ENCODE data around the gene AMHR2. TPM values are rescaled to one million over a fixed set of nuclear protein-coding genes. Genes with fewer than 3 reads are reported as not detected.

AMHR2 gene
- polyA plus RNA-seq, 1 donor (not counting 4 experiments of a cell fraction or from before 2014, with no cell fraction given): 0.04 TPM

- Histone ChIP-seq H3K9me3 (ENCODE audit: control insufficient read depth, low read depth, low read length) (no peaks in the 10 kb centered on the region), H3K9me1 (ENCODE audit: control insufficient read depth, extremely low read depth, insufficient read depth, low read length) (no peaks in the 10 kb centered on the region), H3K79me2 (ENCODE audit: control insufficient read depth, insufficient read depth, low read length) (peaks cover 95% of the 10 kb centered on the region), H3K36me3 (ENCODE audit: control insufficient read depth in 2 of 2, extremely low read depth in 1 of 2, insufficient read depth in 2 of 2, low read length in 2 of 2) (peaks cover 63 to 90% of the 10 kb centered on the region in 2 experiments), H3K27ac (ENCODE audit: control insufficient read depth, insufficient read depth, low read length) (no peak overlapping the region), H2AFZ (ENCODE audit: control insufficient read depth, low read length) (no peak overlapping the region), H3K4me2 (ENCODE audit: control insufficient read depth, extremely low read depth, insufficient read depth, low read depth, low read length) (no peak overlapping the region), H3K27me3 (ENCODE audit: control insufficient read depth, extremely low read depth, insufficient read depth, low read length) (no peaks in the 10 kb centered on the region), H3K9ac (ENCODE audit: control insufficient read depth, extremely low read depth, insufficient read depth, low read length) (no peak overlapping the region), H4K20me1 (ENCODE audit: control insufficient read depth, extremely low read depth, insufficient read depth, low read length) (peaks cover 36% of the 10 kb centered on the region), H3K4me3 (ENCODE audit: control insufficient read depth in 2 of 3, extremely low read depth in 1 of 3, insufficient read depth in 2 of 3, low read depth in 1 of 3, low read length in 3 of 3) (no peak overlapping the region), H3K4me1 (ENCODE audit: control insufficient read depth, extremely low read depth, insufficient read depth, low read length) (peaks cover 2% of the 10 kb centered on the region)
- TF ChIP-seq CTCF (optimal IDR thresholded peaks at IDR 0.05 in 1 of 3, IDR thresholded peaks at IDR 0.05 in 1 of 3, conservative IDR thresholded peaks at IDR 0.05 in 1 of 3; ENCODE audit: extremely low read depth in 1 of 3, insufficient read depth in 2 of 3, low read length in 3 of 3): no peak
- no peak for TF ChIP-seq EZH2 (IDR thresholded peaks at IDR 0.05; ENCODE audit: low read length)
- DNase-seq (ENCODE audit: low read depth, low spot score): no peak
- no peak for FAIRE-seq
- dilution Hi-C loops (cut with MboI; ENCODE audit: extremely low pct_ligation_motif_present, low sequenced_read_pairs): no loop called here
Observed at GRCh38 chr12:53459097-53459496, 35.4 kb downstream of the AMHR2 start.

- no peak overlapping the region for H3K4me3 ChIP-seq (ENCODE audit: control insufficient read depth in 2 of 3, extremely low read depth in 1 of 3, insufficient read depth in 2 of 3, low read depth in 1 of 3, low read length in 3 of 3)
- DNase-seq (ENCODE audit: low read depth, low spot score): no peak
- H3K9me3 ChIP-seq (ENCODE audit: control insufficient read depth, low read depth, low read length): no peaks in the 10 kb centered on the region
- peaks cover 63 to 85% of the 10 kb centered on the region in 2 experiments for H3K36me3 ChIP-seq (ENCODE audit: control insufficient read depth in 2 of 2, extremely low read depth in 1 of 2, insufficient read depth in 2 of 2, low read length in 2 of 2)
- H3K4me1 ChIP-seq (ENCODE audit: control insufficient read depth, extremely low read depth, insufficient read depth, low read length): no peaks in the 10 kb centered on the region
- H3K9ac ChIP-seq (ENCODE audit: control insufficient read depth, extremely low read depth, insufficient read depth, low read length): no peak overlapping the region
- no peak for FAIRE-seq
- H3K79me2 ChIP-seq (ENCODE audit: control insufficient read depth, insufficient read depth, low read length): peaks cover 91% of the 10 kb centered on the region
- TF ChIP-seq EZH2 (IDR thresholded peaks at IDR 0.05; ENCODE audit: low read length) (no peak), CTCF (optimal IDR thresholded peaks at IDR 0.05 in 1 of 3, IDR thresholded peaks at IDR 0.05 in 1 of 3, conservative IDR thresholded peaks at IDR 0.05 in 1 of 3; ENCODE audit: extremely low read depth in 1 of 3, insufficient read depth in 2 of 3, low read length in 3 of 3) (no peak)
- no peak overlapping the region for H3K27ac ChIP-seq (ENCODE audit: control insufficient read depth, insufficient read depth, low read length)
- peaks cover 29% of the 10 kb centered on the region for H4K20me1 ChIP-seq (ENCODE audit: control insufficient read depth, extremely low read depth, insufficient read depth, low read length)
- H2AFZ ChIP-seq (ENCODE audit: control insufficient read depth, low read length): no peak overlapping the region
- dilution Hi-C loops (cut with MboI; ENCODE audit: extremely low pct_ligation_motif_present, low sequenced_read_pairs): no loop called here
- H3K4me2 ChIP-seq (ENCODE audit: control insufficient read depth, extremely low read depth, insufficient read depth, low read depth, low read length): no peak overlapping the region
- no peaks in the 10 kb centered on the region for H3K9me1 ChIP-seq (ENCODE audit: control insufficient read depth, extremely low read depth, insufficient read depth, low read length)
- H3K27me3 ChIP-seq (ENCODE audit: control insufficient read depth, extremely low read depth, insufficient read depth, low read length): no peaks in the 10 kb centered on the region
Observed at GRCh38 chr12:53461059-53461458, 37.4 kb downstream of the AMHR2 start.

Data from keratinocyte (primary cell).